CD14-positive monocyte (primary cell): ENCODE measurements around the gene GALNT18. TPM values are rescaled to one million over a fixed set of nuclear protein-coding genes. Genes with fewer than 3 reads are reported as not detected.

ENCODE experiments used
- DNase-seq, 3 donors: peaks; one replicate each; pipeline ENCODE4 v3.0.0-alpha.2; 2011 to 2022
- H2AFZ ChIP-seq: 2 replicates; pipeline ENCODE4 v1.6.0; 2012; ENCODE audit warnings: mild to moderate bottlenecking, low read depth, low read length, inconsistent platforms; ENCODE audit not compliant: insufficient read depth, poor library complexity, severe bottlenecking
- H3K27ac ChIP-seq, 2 donors: 1 replicate in 1 of 2; 2 replicates in 1 of 2; pipeline ENCODE4 v1.5.1; 2012 to 2013; ENCODE audit warnings: low read length in 2 of 2, control low read depth in 1 of 2, inconsistent platforms in 1 of 2, low read depth in 1 of 2, mild to moderate bottlenecking in 1 of 2
- H3K27me3 ChIP-seq, 2 donors: one replicate each; pipeline versions ENCODE4 v1.6.0 to v1.6.1; 2011 to 2013; ENCODE audit warnings: low read length in 2 of 2; ENCODE audit not compliant: control insufficient read depth in 2 of 2, insufficient read depth in 2 of 2
- H3K36me3 ChIP-seq, 2 donors: replicated peaks in 1 of 2; 1 replicate in 1 of 2; 2 replicates in 1 of 2; pipeline versions ENCODE4 v1.5.1 to v1.6.1; 2012 to 2013; ENCODE audit warnings: low read length in 2 of 2, control low read depth in 1 of 2, inconsistent platforms in 1 of 2, mild to moderate bottlenecking in 1 of 2; ENCODE audit not compliant: insufficient read depth in 2 of 2, control insufficient read depth in 1 of 2
- H3K4me1 ChIP-seq, 2 donors: 1 replicate in 1 of 2; 2 replicates in 1 of 2; pipeline versions ENCODE4 v1.5.1 to v1.6.1; 2012 to 2013; ENCODE audit warnings: low read length in 2 of 2, control low read depth in 1 of 2, inconsistent platforms in 1 of 2, mild to moderate bottlenecking in 1 of 2, moderate library complexity in 1 of 2; ENCODE audit not compliant: insufficient read depth in 2 of 2, control insufficient read depth in 1 of 2
- H3K4me2 ChIP-seq: replicated peaks from 2 replicates; pipeline ENCODE3; 2012; ENCODE audit warnings: low read length, moderate library complexity, mild to moderate bottlenecking; ENCODE audit not compliant: poor library complexity, severe bottlenecking; ENCODE audit errors: extremely low read depth
- H3K4me3 ChIP-seq, 3 experiments: fragments of 200-600 bp in 1 of 3; sonication (generic) in 1 of 3; replicated peaks in 1 of 3; 1 replicate in 2 of 3; 2 replicates in 1 of 3; pipeline ENCODE4 v1.5.1; 2011 to 2013; ENCODE audit warnings: low read length in 3 of 3, mild to moderate bottlenecking in 3 of 3, control low read depth in 2 of 3, low read depth in 2 of 3, inconsistent platforms in 1 of 3, moderate library complexity in 1 of 3
- H3K79me2 ChIP-seq: 2 replicates; pipeline ENCODE4 v1.6.0; 2012; ENCODE audit warnings: mild to moderate bottlenecking, control low read depth, inconsistent platforms, low read length, moderate library complexity; ENCODE audit not compliant: insufficient read depth
- H3K9ac ChIP-seq: 2 replicates; pipeline ENCODE4 v1.6.0; 2017; ENCODE audit warnings: low read length, mild to moderate bottlenecking; ENCODE audit not compliant: insufficient read depth, poor library complexity, severe bottlenecking
- H3K9me3 ChIP-seq, 2 donors: replicated peaks in 1 of 2; 1 replicate in 1 of 2; 2 replicates in 1 of 2; pipeline versions ENCODE4 v1.5.1 to v1.6.1; 2012 to 2013; ENCODE audit warnings: low read length in 2 of 2, control low read depth in 1 of 2; ENCODE audit not compliant: control insufficient read depth in 1 of 2, insufficient read depth in 1 of 2
- H4K20me1 ChIP-seq: 2 replicates; pipeline ENCODE4 v1.6.0; 2012; ENCODE audit warnings: mild to moderate bottlenecking, low read length, control low read depth, moderate library complexity; ENCODE audit not compliant: insufficient read depth
- H3K27ac Mint-ChIP-seq, 7 donors: one replicate each; pipeline ENCODE4 v1.8.0; 2020; ENCODE audit warnings: mild to moderate bottlenecking in 7 of 7, mixed read lengths in 7 of 7, moderate library complexity in 6 of 7, inconsistent platforms in 2 of 7
- H3K27me3 Mint-ChIP-seq, 3 donors: one replicate each; pipeline ENCODE4 v1.8.0; 2021 to 2022; ENCODE audit warnings: low read depth in 3 of 3, mild to moderate bottlenecking in 3 of 3, mixed read lengths in 3 of 3, moderate library complexity in 3 of 3, inconsistent platforms in 1 of 3
- H3K36me3 Mint-ChIP-seq, 2 donors: one replicate each; pipeline ENCODE4 v1.8.0; 2020; ENCODE audit warnings: mixed read lengths in 2 of 2, inconsistent platforms in 1 of 2, mild to moderate bottlenecking in 1 of 2
- H3K4me1 Mint-ChIP-seq: one replicate; pipeline ENCODE4 v1.8.0; 2020; ENCODE audit warnings: mild to moderate bottlenecking, mixed read lengths
- H3K4me3 Mint-ChIP-seq, 2 donors: one replicate each; pipeline ENCODE4 v1.8.0; 2020; ENCODE audit warnings: mild to moderate bottlenecking in 2 of 2, mixed read lengths in 2 of 2, moderate library complexity in 1 of 2
- H3K9me3 Mint-ChIP-seq, 7 donors: one replicate each; pipeline ENCODE4 v1.8.0; 2020 to 2022; ENCODE audit warnings: mixed read lengths in 7 of 7, mild to moderate bottlenecking in 6 of 7, moderate library complexity in 6 of 7, inconsistent platforms in 2 of 7
- WGBS: methylation state at CpG from one replicate; pipeline ENCODE4 v1.1.5; 2013; ENCODE audit warnings: missing lambda C conversion rate; ENCODE audit not compliant: insufficient coverage; 5-methylcytosine and 5-hydroxymethylcytosine counted together
- intact Hi-C, 2 donors: fragments of 100-400 bp; cut with micrococcal nuclease; formaldehyde crosslinking; loops; one replicate each; pipeline versions ENCODE4 v1.15.0 to v1.15.1; 2023
- polyA plus RNA-seq, 3 donors: library from polyadenylated mRNA; depleted of rRNA in 1 of 3; unstranded in 2 of 3; stranded (reverse) in 1 of 3; fragments of 300-500 nt in 2 of 3; fragments of >200 nt in 1 of 3; fragmentation: Illumina TruSeq in 2 of 3; gene quantifications; 1 replicate in 2 of 3; 2 replicates in 1 of 3; pipeline ENCODE4 v1.2.3, GENCODE V29; 2012 to 2021
- TF ChIP-seq, protein P1 (sequence below): fragments of 200-600 bp; IDR thresholded peaks from one replicate; pipeline ENCODE4 v1.8.0; 2022; ENCODE audit warnings: antibody characterized with exemption, mild to moderate bottlenecking

GALNT18 gene
- polyA plus RNA-seq, 3 donors, result not detected

DNA sequence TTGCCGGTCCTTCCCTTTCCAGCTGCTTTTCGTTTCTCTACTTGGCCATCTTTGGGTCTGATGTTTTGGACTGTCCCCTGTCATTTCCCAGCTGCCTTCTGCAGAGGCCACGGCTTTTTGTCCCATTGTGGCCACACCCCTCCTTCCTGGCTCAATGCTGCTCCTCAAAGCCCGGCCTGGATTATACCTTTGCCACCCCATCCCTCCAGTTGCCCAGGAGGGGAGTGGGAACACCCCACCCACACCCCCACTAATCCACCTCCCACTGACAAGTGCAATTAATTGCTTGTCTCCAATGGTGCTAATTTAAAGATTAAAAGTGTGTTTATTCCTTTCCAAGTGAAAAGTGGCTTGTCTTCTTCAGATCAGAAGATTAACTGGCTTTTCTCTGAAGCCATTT, 234.6 kb downstream of the GALNT18 start:
- no peak overlapping the region for H3K4me3 Mint-ChIP-seq
- 75% methylated on average over 4 of the region's 4 CpGs for WGBS
- Histone ChIP-seq H4K20me1 (no peaks in the 10 kb centered on the region), H3K9me3 (no peaks in the 10 kb centered on the region), H3K4me3 (no peak overlapping the region), H3K27ac (no peak overlapping the region), H3K4me2 (no peak overlapping the region), H3K36me3 (no peaks in the 10 kb centered on the region), H2AFZ (no peak overlapping the region), H3K27me3 (no peaks in the 10 kb centered on the region), H3K79me2 (no peaks in the 10 kb centered on the region), H3K9ac (no peak overlapping the region), H3K4me1 (no peaks in the 10 kb centered on the region)
- no peaks in the 10 kb centered on the region for H3K36me3 Mint-ChIP-seq
- peaks cover 5 to 17% (median 13%) of the 10 kb centered on the region in 3 donors for H3K27me3 Mint-ChIP-seq
- DNase-seq, result no peak
- peak overlapping the region in 1 of 7 donors; percentile 51 for H3K27ac Mint-ChIP-seq
- intact Hi-C loops, result no loop called here
- TF ChIP-seq, protein P1, sequence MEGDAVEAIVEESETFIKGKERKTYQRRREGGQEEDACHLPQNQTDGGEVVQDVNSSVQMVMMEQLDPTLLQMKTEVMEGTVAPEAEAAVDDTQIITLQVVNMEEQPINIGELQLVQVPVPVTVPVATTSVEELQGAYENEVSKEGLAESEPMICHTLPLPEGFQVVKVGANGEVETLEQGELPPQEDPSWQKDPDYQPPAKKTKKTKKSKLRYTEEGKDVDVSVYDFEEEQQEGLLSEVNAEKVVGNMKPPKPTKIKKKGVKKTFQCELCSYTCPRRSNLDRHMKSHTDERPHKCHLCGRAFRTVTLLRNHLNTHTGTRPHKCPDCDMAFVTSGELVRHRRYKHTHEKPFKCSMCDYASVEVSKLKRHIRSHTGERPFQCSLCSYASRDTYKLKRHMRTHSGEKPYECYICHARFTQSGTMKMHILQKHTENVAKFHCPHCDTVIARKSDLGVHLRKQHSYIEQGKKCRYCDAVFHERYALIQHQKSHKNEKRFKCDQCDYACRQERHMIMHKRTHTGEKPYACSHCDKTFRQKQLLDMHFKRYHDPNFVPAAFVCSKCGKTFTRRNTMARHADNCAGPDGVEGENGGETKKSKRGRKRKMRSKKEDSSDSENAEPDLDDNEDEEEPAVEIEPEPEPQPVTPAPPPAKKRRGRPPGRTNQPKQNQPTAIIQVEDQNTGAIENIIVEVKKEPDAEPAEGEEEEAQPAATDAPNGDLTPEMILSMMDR, result no peak
- peaks cover 0 to 7% (median 0%) of the 10 kb centered on the region in 7 donors for H3K9me3 Mint-ChIP-seq
- no peaks in the 10 kb centered on the region for H3K4me1 Mint-ChIP-seq

DNA sequence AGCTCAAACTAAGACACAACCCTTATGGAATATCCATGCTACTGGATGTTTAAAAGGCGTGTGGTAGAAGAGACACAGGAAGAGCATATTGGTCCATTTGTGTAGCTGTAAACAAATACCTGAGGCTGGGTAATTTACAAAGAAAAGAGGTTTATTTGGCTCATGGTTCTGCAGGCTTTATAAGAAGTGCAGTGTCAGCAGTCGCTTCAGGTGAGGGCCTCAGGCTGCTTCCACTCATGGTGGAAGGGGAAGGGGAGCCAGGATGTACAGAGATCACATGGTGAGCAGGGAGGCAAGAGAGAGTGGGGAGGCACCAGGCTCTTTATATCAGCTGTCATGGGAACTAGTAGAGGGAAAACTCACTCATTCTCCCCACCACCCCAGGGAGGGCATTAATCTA, 237.0 kb downstream of the GALNT18 start:
- DNase-seq, result no peak
- 88% methylated on average over 2 of the region's 2 CpGs for WGBS
- Histone ChIP-seq H3K9me3 (no peaks in the 10 kb centered on the region), H4K20me1 (no peaks in the 10 kb centered on the region), H3K4me3 (no peak overlapping the region), H3K79me2 (no peaks in the 10 kb centered on the region), H2AFZ (no peak overlapping the region), H3K4me1 (no peaks in the 10 kb centered on the region), H3K4me2 (no peak overlapping the region), H3K27me3 (no peaks in the 10 kb centered on the region), H3K27ac (no peak overlapping the region), H3K36me3 (no peaks in the 10 kb centered on the region), H3K9ac (no peak overlapping the region)
- intact Hi-C loops, result no loop called here
- Mint-ChIP-seq H3K36me3 (no peaks in the 10 kb centered on the region), H3K27me3 (peaks cover 8 to 16% (median 10%) of the 10 kb centered on the region in 3 donors), H3K9me3 (peaks cover 0 to 7% (median 0%) of the 10 kb centered on the region in 7 donors), H3K4me3 (no peak overlapping the region), H3K27ac (peak overlapping the region in 1 of 7 donors; percentile 44), H3K4me1 (no peaks in the 10 kb centered on the region)
- TF ChIP-seq, protein P1, result no peak
